Right lobe of liver (tissue), 6 donors: ENCODE data around the gene AZGP1. TPM values are rescaled to one million over a fixed set of nuclear protein-coding genes. Genes with fewer than 3 reads are reported as not detected.
"Not testable (repeated sequence)": the region's sequence is repeated elsewhere in the genome, so short reads cannot be mapped to it uniquely, and the experiment has no call there.

ENCODE experiments used
- ATAC-seq, 4 donors: fragments of 200-7000 bp; cut with Tn5 transposase; one replicate each; pipeline ENCODE4 v1.9.1; 2020; ENCODE audit warnings: mild to moderate bottlenecking in 4 of 4, moderate library complexity in 4 of 4
- DNase-seq, 3 donors: peaks; one replicate each; pipeline ENCODE4 v3.0.0-alpha.2; 2020
- H3K27ac ChIP-seq, 3 donors: fragments of 200-600 bp; one replicate each; pipeline ENCODE4 v1.8.0; 2022
- H3K27me3 ChIP-seq, 2 donors: fragments of 200-600 bp; one replicate each; pipeline ENCODE4 v1.8.0; 2022
- H3K36me3 ChIP-seq, 4 donors: fragments of 200-600 bp; sonication (generic) in 1 of 4; one replicate each; pipeline versions ENCODE4 v1.5.1 to v1.8.0; 2017 to 2022; ENCODE audit warnings: control low read depth in 1 of 4
- H3K4me1 ChIP-seq, 4 donors: fragments of 200-600 bp; sonication (generic) in 1 of 4; one replicate each; pipeline versions ENCODE4 v1.5.1 to v1.8.0; 2017 to 2022; ENCODE audit warnings: control low read depth in 1 of 4
- H3K4me3 ChIP-seq, 3 donors: fragments of 200-600 bp; one replicate each; pipeline ENCODE4 v1.8.0; 2022
- H3K9me3 ChIP-seq, 4 donors: fragments of 200-600 bp; sonication (generic) in 1 of 4; one replicate each; pipeline versions ENCODE4 v1.5.1 to v1.8.0; 2017 to 2022; ENCODE audit warnings: control low read depth in 1 of 4
- POLR2A ChIP-seq: fragments of 450-650 bp; IDR thresholded peaks from one replicate; pipeline ENCODE4 v1.6.1; 2017; ENCODE audit warnings: antibody characterized with exemption, mild to moderate bottlenecking
- WGBS: methylation state at CpG from one replicate; pipeline ENCODE4 v1.1.6; 2018; ENCODE audit warnings: low coverage, low lambda C conversion rate; ENCODE audit not compliant: insufficient coverage; ENCODE audit errors: missing lambda C conversion rate; 5-methylcytosine and 5-hydroxymethylcytosine counted together
- intact Hi-C, 2 donors: fragments of 100-400 bp; cut with DNase I; formaldehyde crosslinking; loops; one replicate each; pipeline versions ENCODE4 v1.11.2 to v1.14.1; 2022
- total RNA-seq, 6 experiments: library from RNA; depleted of rRNA in 2 of 6; stranded (reverse); fragments of >200 nt in 2 of 6; fragmentation: NEBNext Ultra II Directional in 3 of 6; extraction: Animal tissue kit (Norgen Biotek cat#: 25700) in 3 of 6; gene quantifications; one replicate each; pipeline versions ENCODE4 v1.1.0 to v1.2.4, GENCODE V29; 2016 to 2023
- TF ChIP-seq, protein P1 (sequence below), 4 donors: fragments of 200-600 bp in 3 of 4; fragments of 450-650 bp in 1 of 4; IDR thresholded peaks; one replicate each; pipeline versions ENCODE4 v1.5.1 to v1.8.0; 2016 to 2022; ENCODE audit warnings: antibody characterized with exemption in 4 of 4, mild to moderate bottlenecking in 2 of 4
- donor health status: DM: no; HTN: yes; CAD: no.
- donor health status: DM: no; HTN: no; CAD: no.
- donor health status: DM: no; HTN: no; CAD: no.
- donor health status: DM: no; HTN: yes; CAD: no.
- donor health status: DM: no; HTN: yes; CAD: no.

AZGP1 gene
- total RNA-seq, 6 experiments from 2014 or later, result 762 to 2,105 (median 1,328) TPM

GRCh38 chr7:99958564-99959227, 17.1 kb downstream of the AZGP1 start:
- no peaks in the 10 kb centered on the region for H3K9me3 ChIP-seq
- ATAC-seq (no peak), DNase-seq (no peak)
- H3K27me3 ChIP-seq, result no peaks in the 10 kb centered on the region
- intact Hi-C loops, result no loop called here
- H3K4me1 ChIP-seq, result peaks cover 0 to 13% (median 4%) of the 10 kb centered on the region in 4 donors
- H3K4me3 ChIP-seq, result no peak overlapping the region
- no peak overlapping the region for H3K27ac ChIP-seq
- TF ChIP-seq, protein P1, sequence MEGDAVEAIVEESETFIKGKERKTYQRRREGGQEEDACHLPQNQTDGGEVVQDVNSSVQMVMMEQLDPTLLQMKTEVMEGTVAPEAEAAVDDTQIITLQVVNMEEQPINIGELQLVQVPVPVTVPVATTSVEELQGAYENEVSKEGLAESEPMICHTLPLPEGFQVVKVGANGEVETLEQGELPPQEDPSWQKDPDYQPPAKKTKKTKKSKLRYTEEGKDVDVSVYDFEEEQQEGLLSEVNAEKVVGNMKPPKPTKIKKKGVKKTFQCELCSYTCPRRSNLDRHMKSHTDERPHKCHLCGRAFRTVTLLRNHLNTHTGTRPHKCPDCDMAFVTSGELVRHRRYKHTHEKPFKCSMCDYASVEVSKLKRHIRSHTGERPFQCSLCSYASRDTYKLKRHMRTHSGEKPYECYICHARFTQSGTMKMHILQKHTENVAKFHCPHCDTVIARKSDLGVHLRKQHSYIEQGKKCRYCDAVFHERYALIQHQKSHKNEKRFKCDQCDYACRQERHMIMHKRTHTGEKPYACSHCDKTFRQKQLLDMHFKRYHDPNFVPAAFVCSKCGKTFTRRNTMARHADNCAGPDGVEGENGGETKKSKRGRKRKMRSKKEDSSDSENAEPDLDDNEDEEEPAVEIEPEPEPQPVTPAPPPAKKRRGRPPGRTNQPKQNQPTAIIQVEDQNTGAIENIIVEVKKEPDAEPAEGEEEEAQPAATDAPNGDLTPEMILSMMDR (IDR thresholded peaks at IDR 0.05), result no peak
- no peak for TF ChIP-seq POLR2A
- WGBS, result 73% methylated on average over 7 of the region's 9 CpGs
- no peaks in the 10 kb centered on the region for H3K36me3 ChIP-seq

GRCh38 chr7:99955247-99955646, 20.6 kb downstream of the AZGP1 start:
- H3K4me3 ChIP-seq, result no peak overlapping the region
- H3K27ac ChIP-seq, result no peak overlapping the region
- no peaks in the 10 kb centered on the region for H3K27me3 ChIP-seq
- ATAC-seq, result no peak
- intact Hi-C loops, result no loop called here
- no peaks in the 10 kb centered on the region for H3K9me3 ChIP-seq
- no peaks in the 10 kb centered on the region for H3K36me3 ChIP-seq
- 60% methylated on average over 1 of the region's 6 CpGs for WGBS
- DNase-seq, result no peak
- H3K4me1 ChIP-seq, result peaks cover 0 to 18% (median 7%) of the 10 kb centered on the region in 4 donors
- no peak for TF ChIP-seq POLR2A
- TF ChIP-seq, protein P1 (IDR thresholded peaks at IDR 0.05), result no peak

DNA sequence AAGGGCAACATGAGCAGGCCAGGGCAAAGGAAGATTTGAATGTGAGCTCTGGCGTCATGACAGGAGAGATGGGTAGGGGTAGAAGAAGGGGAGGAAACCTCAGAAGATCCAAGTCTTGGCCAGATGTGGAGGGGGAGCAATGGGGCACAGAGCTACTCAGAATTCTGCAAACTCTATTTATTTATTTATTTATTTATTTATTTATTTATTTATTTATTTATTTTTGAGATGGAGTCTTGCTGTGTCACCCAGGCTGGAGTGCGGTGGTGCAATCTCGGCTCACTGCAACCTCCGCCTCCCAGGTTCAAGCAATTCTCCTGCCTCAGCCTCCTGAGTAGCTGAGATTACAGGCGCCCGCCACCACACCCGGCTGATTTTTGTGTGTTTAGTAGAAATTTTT, 21.2 kb downstream of the AZGP1 start:
- H3K9me3 ChIP-seq, H3K36me3 ChIP-seq, ATAC-seq, H3K4me3 ChIP-seq, DNase-seq, intact Hi-C loops, H3K27me3 ChIP-seq: not testable (repeated sequence)
- Histone ChIP-seq H3K4me1 (peaks cover 0 to 18% (median 7%) of the 10 kb centered on the region in 4 donors), H3K27ac (peak overlapping the region in 1 of 3 donors; percentile 68)
- 33% methylated on average over 3 of the region's 7 CpGs for WGBS

DNA sequence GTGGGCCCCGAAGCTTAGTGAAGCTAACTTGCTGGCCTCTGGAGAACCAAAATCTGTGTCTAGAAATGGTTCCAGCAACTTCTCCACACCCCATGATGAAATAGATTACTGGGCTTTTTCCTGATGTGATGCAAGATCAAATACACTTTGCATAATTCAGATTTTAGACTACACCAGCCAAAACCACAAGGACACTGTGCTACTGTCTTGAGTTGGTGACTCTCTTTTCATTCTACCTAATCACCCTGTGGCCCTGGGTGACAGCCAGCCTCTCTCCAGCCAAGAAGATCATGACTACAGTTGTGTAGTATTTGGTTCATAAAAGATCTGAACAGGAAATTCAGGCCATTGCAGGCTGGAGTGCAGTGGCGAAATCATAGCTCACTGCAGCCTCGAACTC, 22.2 kb downstream of the AZGP1 start:
- Histone ChIP-seq H3K27ac (peak overlapping the region in 2 of 3 donors; percentile 53 to 68), H3K4me3 (no peak overlapping the region), H3K36me3 (no peaks in the 10 kb centered on the region), H3K27me3 (no peaks in the 10 kb centered on the region), H3K9me3 (no peaks in the 10 kb centered on the region), H3K4me1 (peaks cover 0 to 18% (median 7%) of the 10 kb centered on the region in 4 donors)
- ATAC-seq, result peak; percentile 72 to 81 (median 78)
- DNase-seq, result peak; percentile 65 to 80 (median 71)
- no peak for TF ChIP-seq POLR2A
- TF ChIP-seq, protein P1 (IDR thresholded peaks at IDR 0.05), result no peak
- 33% methylated on average over 3 of the region's 3 CpGs for WGBS
- intact Hi-C loops, result no loop called here

GRCh38 chr7:99952649-99953048, 23.2 kb downstream of the AZGP1 start:
- intact Hi-C loops, DNase-seq, H3K4me3 ChIP-seq, H3K27me3 ChIP-seq, H3K36me3 ChIP-seq, H3K9me3 ChIP-seq: not testable (repeated sequence)
- peaks cover 0 to 18% (median 7%) of the 10 kb centered on the region in 4 donors for H3K4me1 ChIP-seq
- WGBS, result 21% methylated on average over 4 of the region's 4 CpGs
- peak overlapping the region in 2 of 3 donors; percentile 53 to 68 for H3K27ac ChIP-seq
- peak; percentile 27 to 40 (median 30) for ATAC-seq

GRCh38 chr7:99950819-99951218, 25.0 kb downstream of the AZGP1 start:
- DNase-seq, H3K9me3 ChIP-seq, intact Hi-C loops, H3K27ac ChIP-seq, ATAC-seq, H3K36me3 ChIP-seq, H3K4me3 ChIP-seq, H3K27me3 ChIP-seq: not testable (repeated sequence)
- peaks cover 0 to 18% (median 7%) of the 10 kb centered on the region in 4 donors for H3K4me1 ChIP-seq
- 94% methylated on average over 4 of the region's 6 CpGs for WGBS
